Measurements from ENCODE around the gene CDK5RAP1. TPM values are rescaled to one million over a fixed set of nuclear protein-coding genes. Genes with fewer than 3 reads are reported as not detected.

CDK5RAP1 gene
- total RNA-seq, 4 donors from 2014 or later, result 22.3 to 33.3 (median 25.4) TPM

DNA sequence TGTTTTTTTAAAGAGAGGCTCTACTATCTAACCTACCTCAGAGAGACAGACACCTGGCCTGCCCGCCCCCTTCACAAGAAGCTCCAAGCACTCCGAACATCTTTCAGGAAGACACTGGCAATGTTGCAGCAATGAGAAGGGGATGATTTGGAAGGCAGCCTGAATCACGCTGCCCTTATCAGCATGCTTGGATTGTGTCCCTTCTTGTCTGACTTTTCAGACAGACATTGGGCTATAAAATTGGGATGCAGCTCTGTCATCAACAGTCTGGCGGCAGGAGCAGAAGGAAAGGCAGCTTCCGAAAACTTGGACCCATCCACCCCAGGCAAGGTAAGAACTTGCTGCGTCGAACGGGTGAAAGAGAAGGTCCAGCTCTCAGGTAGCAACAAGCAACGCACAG lies 56.0 kb downstream of the CDK5RAP1 start:
- no peak overlapping the region for H3K4me3 ChIP-seq (ENCODE audit: low read depth, poor library complexity, severe bottlenecking)
- 59 to 72% methylated on average over 9 of the region's 9 CpGs for WGBS, 2 donors
- TF ChIP-seq, protein P1, sequence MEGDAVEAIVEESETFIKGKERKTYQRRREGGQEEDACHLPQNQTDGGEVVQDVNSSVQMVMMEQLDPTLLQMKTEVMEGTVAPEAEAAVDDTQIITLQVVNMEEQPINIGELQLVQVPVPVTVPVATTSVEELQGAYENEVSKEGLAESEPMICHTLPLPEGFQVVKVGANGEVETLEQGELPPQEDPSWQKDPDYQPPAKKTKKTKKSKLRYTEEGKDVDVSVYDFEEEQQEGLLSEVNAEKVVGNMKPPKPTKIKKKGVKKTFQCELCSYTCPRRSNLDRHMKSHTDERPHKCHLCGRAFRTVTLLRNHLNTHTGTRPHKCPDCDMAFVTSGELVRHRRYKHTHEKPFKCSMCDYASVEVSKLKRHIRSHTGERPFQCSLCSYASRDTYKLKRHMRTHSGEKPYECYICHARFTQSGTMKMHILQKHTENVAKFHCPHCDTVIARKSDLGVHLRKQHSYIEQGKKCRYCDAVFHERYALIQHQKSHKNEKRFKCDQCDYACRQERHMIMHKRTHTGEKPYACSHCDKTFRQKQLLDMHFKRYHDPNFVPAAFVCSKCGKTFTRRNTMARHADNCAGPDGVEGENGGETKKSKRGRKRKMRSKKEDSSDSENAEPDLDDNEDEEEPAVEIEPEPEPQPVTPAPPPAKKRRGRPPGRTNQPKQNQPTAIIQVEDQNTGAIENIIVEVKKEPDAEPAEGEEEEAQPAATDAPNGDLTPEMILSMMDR (IDR thresholded peaks at IDR 0.05), result no peak
- TF ChIP-seq POLR2A (IDR thresholded peaks at IDR 0.05), result no peak
- intact Hi-C loops (cut with DNase I; ENCODE audit: low total_unique reads), result no loop called here
- no peak for DNase-seq (ENCODE audit: low spot score in 2 of 2)

DNA sequence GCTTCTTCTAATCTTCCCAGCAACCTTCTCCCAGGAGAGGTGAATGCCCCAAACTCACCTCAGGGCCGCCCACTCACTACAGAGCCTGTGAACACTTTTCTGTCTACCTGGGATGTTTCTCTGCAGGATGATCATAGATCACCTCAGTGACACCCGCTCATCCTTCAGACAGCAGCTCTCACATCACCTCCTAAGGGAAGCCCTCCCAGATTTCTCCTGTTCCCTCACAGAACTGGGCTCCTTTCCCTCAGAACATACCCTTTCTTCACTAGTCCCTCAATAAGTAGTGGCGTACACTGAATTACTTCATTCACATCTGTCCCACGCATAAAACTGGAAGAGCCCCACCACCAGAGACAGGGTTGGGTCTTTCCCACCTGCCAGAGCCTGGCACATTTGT lies 57.8 kb downstream of the CDK5RAP1 start:
- WGBS, 2 donors, result 94 to 95% methylated on average over 4 of the region's 4 CpGs
- DNase-seq (ENCODE audit: low spot score in 2 of 2), result no peak
- no peak overlapping the region for H3K4me3 ChIP-seq (ENCODE audit: low read depth, poor library complexity, severe bottlenecking)
- intact Hi-C loops (cut with DNase I; ENCODE audit: low total_unique reads), result no loop called here
- TF ChIP-seq, protein P1 (IDR thresholded peaks at IDR 0.05), result no peak
- TF ChIP-seq POLR2A (IDR thresholded peaks at IDR 0.05), result no peak

DNA sequence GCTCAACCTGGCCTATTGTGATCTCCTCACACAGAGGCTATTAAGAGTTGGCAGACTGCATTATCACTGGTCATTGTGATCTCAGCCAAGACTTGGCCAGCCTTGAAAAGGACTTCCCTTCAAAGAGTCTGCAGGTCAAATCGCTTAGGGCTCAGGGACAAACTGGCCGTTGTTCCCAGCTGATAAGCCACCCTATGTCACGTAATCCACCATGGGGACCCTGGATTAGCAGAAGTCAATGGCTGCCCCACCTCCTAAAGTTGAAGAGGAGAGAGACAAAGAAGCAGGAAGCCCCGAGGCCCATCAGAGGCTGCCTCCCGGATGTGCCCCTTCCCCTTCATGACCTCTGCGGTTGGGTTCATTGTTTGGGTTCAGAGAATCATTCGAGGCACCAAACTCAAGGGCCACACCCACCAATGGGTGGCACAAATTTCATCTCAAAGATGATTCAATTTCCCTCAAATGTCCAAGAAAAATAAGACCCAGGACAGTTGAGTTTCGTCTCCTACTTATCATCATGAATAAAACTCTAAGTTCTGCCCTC lies 61.7 kb downstream of the CDK5RAP1 start:
- DNase-seq (ENCODE audit: low spot score in 2 of 2), result no peak
- TF ChIP-seq, protein P1 (IDR thresholded peaks at IDR 0.05), result no peak
- no peak for TF ChIP-seq POLR2A (IDR thresholded peaks at IDR 0.05)
- 74 to 91% methylated on average over 8 of the region's 8 CpGs for WGBS, 2 donors
- H3K4me3 ChIP-seq (ENCODE audit: low read depth, poor library complexity, severe bottlenecking), result no peak overlapping the region
- intact Hi-C loops (cut with DNase I; ENCODE audit: low total_unique reads), result no loop called here

DNA sequence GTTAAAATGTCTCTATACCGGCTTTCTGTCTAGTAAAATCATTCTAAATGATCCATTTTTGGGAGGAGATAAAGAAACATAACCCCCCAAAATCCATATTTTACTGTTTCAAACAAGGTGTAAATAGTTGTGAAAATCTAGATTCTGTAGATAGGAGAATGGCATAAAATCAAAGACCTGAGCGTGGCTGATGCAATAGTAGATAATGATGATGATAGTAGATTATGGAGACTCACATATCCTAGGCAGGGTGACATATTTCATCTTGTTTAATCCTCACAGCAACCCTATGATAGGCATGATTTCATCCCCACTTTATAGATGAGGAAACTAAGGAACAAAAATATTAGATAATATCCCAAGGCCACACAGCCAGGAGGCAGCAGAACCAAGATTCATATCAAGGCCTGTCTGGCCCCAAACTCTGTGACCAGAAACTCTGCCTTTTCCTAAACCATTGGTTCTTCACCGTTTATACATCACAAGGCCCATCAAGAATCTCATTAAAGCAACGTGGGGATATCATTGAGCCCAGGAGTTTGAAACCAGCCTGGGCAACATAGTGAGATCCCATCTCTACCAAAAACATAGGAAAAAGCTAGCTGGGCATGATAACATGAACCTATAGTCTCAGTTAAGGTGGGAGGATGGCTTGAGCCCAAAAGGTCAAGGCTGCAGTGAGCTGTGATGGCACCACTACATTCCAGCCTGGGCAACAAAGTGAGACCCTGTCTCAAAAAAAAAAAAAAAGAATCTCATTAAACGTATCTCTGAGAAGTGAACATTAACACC lies 62.7 kb downstream of the CDK5RAP1 start:
- WGBS, 2 donors, result 84 to 90% methylated on average over 5 of the region's 5 CpGs
- TF ChIP-seq, protein P1 (IDR thresholded peaks at IDR 0.05), result no peak
- no peak for TF ChIP-seq POLR2A (IDR thresholded peaks at IDR 0.05)

DNA sequence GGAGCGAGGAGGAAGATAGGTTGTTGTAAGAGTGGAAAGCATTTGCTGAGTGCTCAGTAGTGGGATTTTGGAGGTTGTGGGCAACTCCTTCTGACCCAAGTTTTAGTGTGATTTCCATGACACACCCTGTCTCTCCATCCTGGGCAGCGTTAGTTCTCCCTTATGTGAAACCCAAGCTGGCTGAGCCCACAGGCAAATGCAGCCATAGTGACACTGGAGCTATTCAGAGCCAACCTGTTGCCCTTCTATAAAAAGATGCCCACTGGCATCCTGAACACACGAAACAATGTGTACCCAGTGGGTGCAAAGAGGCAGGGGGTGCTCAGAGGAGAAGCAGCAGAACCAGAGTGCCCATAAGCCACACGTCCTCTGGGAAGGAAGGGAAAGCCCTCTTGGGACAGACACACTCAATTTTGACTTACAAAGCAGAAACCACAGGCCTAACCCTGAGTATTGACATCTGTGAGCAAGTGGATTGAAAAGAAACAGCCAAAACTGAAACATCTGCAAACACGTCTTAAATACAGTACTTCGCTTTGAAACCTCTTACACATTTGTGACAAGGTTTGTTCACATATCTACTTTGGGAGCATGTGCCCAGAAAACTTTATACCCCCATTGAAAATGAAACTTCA lies 63.7 kb downstream of the CDK5RAP1 start:
- TF ChIP-seq, protein P1 (IDR thresholded peaks at IDR 0.05), result no peak
- TF ChIP-seq POLR2A (IDR thresholded peaks at IDR 0.05), result no peak
- intact Hi-C loops (cut with DNase I; ENCODE audit: low total_unique reads), result no loop called here
- no peak for DNase-seq (ENCODE audit: low spot score in 2 of 2)
- no peak overlapping the region for H3K4me3 ChIP-seq (ENCODE audit: low read depth, poor library complexity, severe bottlenecking)
- WGBS, 2 donors, result 58 to 59% methylated on average over 6 of the region's 6 CpGs

More for the DNA sequence above, 62.7 kb downstream of the CDK5RAP1 start:
- no peak for DNase-seq (ENCODE audit: low spot score in 2 of 2)
- intact Hi-C loops (cut with DNase I; ENCODE audit: low total_unique reads), result no loop called here
- no peak overlapping the region for H3K4me3 ChIP-seq (ENCODE audit: low read depth, poor library complexity, severe bottlenecking)
